SU-DHL-6 (cell line): ENCODE data around the gene MRPL17.

Source experiments
- CTCF ChIP-seq: fragments of 200-600 bp; sonication (generic); IDR thresholded peaks from one replicate; pipeline ENCODE4 v1.5.1; 2017; ENCODE audit warnings: antibody characterized with exemption, mild to moderate bottlenecking, low read length, moderate library complexity; ENCODE audit not compliant: insufficient read depth, poor library complexity, severe bottlenecking
- EZH2phosphoT487 ChIP-seq: fragments of 200-600 bp; sonication (generic), shearing (Covaris generic); conservative IDR thresholded peaks from 2 replicates; pipeline ENCODE4 v1.6.1; 2018; ENCODE audit warnings: mild to moderate bottlenecking, antibody characterized with exemption, low read length, moderate library complexity, mixed read lengths

- TF ChIP-seq CTCF (no peak), EZH2phosphoT487 (no peak)
Measured at GRCh38 chr11:6670202-6670830, 12.8 kb downstream of the MRPL17 start.
